WTC11 (cell line): ENCODE measurements around the gene TRAF3IP1. TPM values are rescaled to one million over a fixed set of nuclear protein-coding genes. Genes with fewer than 3 reads are reported as not detected.
A peak's percentile ranks its signal among the peaks of the same experiment; 100 is the strongest.

Experiments
- CREM ChIP-seq: sonication (generic); formaldehyde crosslinking; IDR thresholded peaks from 2 replicates; pipeline ENCODE4 v1.8.1; 2022; ENCODE audit warnings: mild to moderate bottlenecking, missing genetic modification reagents, moderate library complexity
- ELF4 ChIP-seq: sonication (generic); formaldehyde crosslinking; IDR thresholded peaks from 2 replicates; pipeline ENCODE4 v1.8.1; 2022; ENCODE audit warnings: low read depth, mild to moderate bottlenecking, moderate library complexity, missing genetic modification reagents
- EMX1 ChIP-seq: fragments of 250-450 bp; sonication (Bioruptor Pico); IDR thresholded peaks from 2 replicates; pipeline ENCODE4 v1.8.0; 2021; ENCODE audit warnings: mild to moderate bottlenecking
- ETV6 ChIP-seq: sonication (generic); formaldehyde crosslinking; IDR thresholded peaks from 2 replicates; pipeline ENCODE4 v1.8.1; 2022; ENCODE audit warnings: mild to moderate bottlenecking, missing genetic modification reagents
- FOXJ3 ChIP-seq: sonication (generic); formaldehyde crosslinking; IDR thresholded peaks from 2 replicates; pipeline ENCODE4 v1.9.0; 2021; ENCODE audit warnings: missing genetic modification reagents, mild to moderate bottlenecking, borderline replicate concordance
- HMGA2 ChIP-seq: fragments of 250-450 bp; sonication (Bioruptor Pico); IDR thresholded peaks from 2 replicates; pipeline ENCODE4 v1.4.0; 2021; ENCODE audit warnings: mild to moderate bottlenecking, moderate library complexity
- KAT7 ChIP-seq: sonication (generic); formaldehyde crosslinking; IDR thresholded peaks from 2 replicates; pipeline ENCODE4 v1.8.1; 2023; ENCODE audit warnings: missing genetic modification reagents, mild to moderate bottlenecking, borderline replicate concordance
- MYBL2 ChIP-seq: sonication (generic); formaldehyde crosslinking; IDR thresholded peaks from 2 replicates; pipeline ENCODE4 v1.8.1; 2023; ENCODE audit warnings: mild to moderate bottlenecking, moderate library complexity, missing genetic modification reagents
- NR1H2 ChIP-seq: sonication (generic); formaldehyde crosslinking; IDR thresholded peaks from 2 replicates; pipeline ENCODE4 v1.9.0; 2021; ENCODE audit warnings: mild to moderate bottlenecking, moderate library complexity, missing genetic modification reagents
- NR3C1 ChIP-seq: sonication (generic); formaldehyde crosslinking; conservative IDR thresholded peaks from 2 replicates; pipeline ENCODE4 v1.8.1; 2023; ENCODE audit warnings: low read depth, mild to moderate bottlenecking, missing genetic modification reagents
- RELA ChIP-seq: sonication (generic); formaldehyde crosslinking; IDR thresholded peaks from 2 replicates; pipeline ENCODE4 v1.8.1; 2022; ENCODE audit warnings: missing genetic modification reagents, mild to moderate bottlenecking, borderline replicate concordance
- SP1 ChIP-seq: sonication (generic); formaldehyde crosslinking; conservative IDR thresholded peaks from 2 replicates; pipeline ENCODE4 v1.8.1; 2022; ENCODE audit warnings: missing genetic modification reagents
- TEAD4 ChIP-seq: sonication (generic); formaldehyde crosslinking; IDR thresholded peaks from 2 replicates; pipeline ENCODE4 v1.8.0; 2022; ENCODE audit warnings: mild to moderate bottlenecking, missing genetic modification reagents
- ZNF121 ChIP-seq: sonication (generic); formaldehyde crosslinking; IDR thresholded peaks from 2 replicates; pipeline ENCODE4 v1.8.0; 2023; ENCODE audit warnings: missing genetic modification reagents
- ZNF263 ChIP-seq: sonication (generic); formaldehyde crosslinking; IDR thresholded peaks from 2 replicates; pipeline ENCODE4 v1.8.1; 2022; ENCODE audit warnings: low read depth, mild to moderate bottlenecking, moderate library complexity, missing genetic modification reagents
- ZNF317 ChIP-seq: sonication (generic); formaldehyde crosslinking; IDR thresholded peaks from 2 replicates; pipeline ENCODE4 v1.8.1; 2023; ENCODE audit warnings: low read depth, mild to moderate bottlenecking, moderate library complexity, missing genetic modification reagents, borderline replicate concordance
- ZNF396 ChIP-seq: fragments of 250-450 bp; sonication (Bioruptor Pico); IDR thresholded peaks from 2 replicates; pipeline ENCODE4 v1.8.0; 2021; ENCODE audit warnings: mild to moderate bottlenecking, moderate library complexity, borderline replicate concordance
- ZNF416 ChIP-seq: fragments of 250-450 bp; sonication (Bioruptor Pico); IDR thresholded peaks from 2 replicates; pipeline ENCODE4 v1.9.0; 2021; ENCODE audit warnings: mild to moderate bottlenecking, inconsistent platforms
- ZNF423 ChIP-seq: fragments of 250-450 bp; sonication (Bioruptor Pico); IDR thresholded peaks from 2 replicates; pipeline ENCODE4 v2.1.2; 2022; ENCODE audit warnings: mild to moderate bottlenecking, moderate library complexity
- total RNA-seq: library from RNA; stranded (reverse); gene quantifications from 3 replicates; pipeline ENCODE4 v1.2.3, GENCODE V29; 2021
- TF ChIP-seq, protein P1 (sequence below): sonication (generic); formaldehyde crosslinking; IDR thresholded peaks from 2 replicates; pipeline ENCODE4 v1.8.0; 2022; ENCODE audit warnings: missing genetic modification reagents
- TF ChIP-seq, protein P2 (sequence below): sonication (generic); formaldehyde crosslinking; IDR thresholded peaks from 2 replicates; pipeline ENCODE4 v1.8.1; 2022; ENCODE audit warnings: low read depth, missing genetic modification reagents, borderline replicate concordance
- TF ChIP-seq, protein P3 (sequence below): sonication (generic); formaldehyde crosslinking; IDR thresholded peaks from 2 replicates; pipeline ENCODE4 v1.8.1; 2023; ENCODE audit warnings: mild to moderate bottlenecking, missing genetic modification reagents
- TF ChIP-seq, protein P4 (sequence below): fragments of 250-450 bp; sonication (Bioruptor Pico); IDR thresholded peaks from 2 replicates; pipeline ENCODE4 v1.8.0; 2021; ENCODE audit warnings: mild to moderate bottlenecking
- TF ChIP-seq, protein P5 (sequence below): sonication (generic); formaldehyde crosslinking; IDR thresholded peaks from 2 replicates; pipeline ENCODE4 v1.8.1; 2023; ENCODE audit warnings: mild to moderate bottlenecking, missing genetic modification reagents, moderate library complexity
- TF ChIP-seq, protein P6 (sequence below): sonication (generic); formaldehyde crosslinking; IDR thresholded peaks from 2 replicates; pipeline ENCODE4 v1.8.1; 2023; ENCODE audit warnings: mild to moderate bottlenecking, missing genetic modification reagents

The TRAF3IP1 gene
- total RNA-seq, 1 experiment from 2014 or later = 18.7 TPM

DNA sequence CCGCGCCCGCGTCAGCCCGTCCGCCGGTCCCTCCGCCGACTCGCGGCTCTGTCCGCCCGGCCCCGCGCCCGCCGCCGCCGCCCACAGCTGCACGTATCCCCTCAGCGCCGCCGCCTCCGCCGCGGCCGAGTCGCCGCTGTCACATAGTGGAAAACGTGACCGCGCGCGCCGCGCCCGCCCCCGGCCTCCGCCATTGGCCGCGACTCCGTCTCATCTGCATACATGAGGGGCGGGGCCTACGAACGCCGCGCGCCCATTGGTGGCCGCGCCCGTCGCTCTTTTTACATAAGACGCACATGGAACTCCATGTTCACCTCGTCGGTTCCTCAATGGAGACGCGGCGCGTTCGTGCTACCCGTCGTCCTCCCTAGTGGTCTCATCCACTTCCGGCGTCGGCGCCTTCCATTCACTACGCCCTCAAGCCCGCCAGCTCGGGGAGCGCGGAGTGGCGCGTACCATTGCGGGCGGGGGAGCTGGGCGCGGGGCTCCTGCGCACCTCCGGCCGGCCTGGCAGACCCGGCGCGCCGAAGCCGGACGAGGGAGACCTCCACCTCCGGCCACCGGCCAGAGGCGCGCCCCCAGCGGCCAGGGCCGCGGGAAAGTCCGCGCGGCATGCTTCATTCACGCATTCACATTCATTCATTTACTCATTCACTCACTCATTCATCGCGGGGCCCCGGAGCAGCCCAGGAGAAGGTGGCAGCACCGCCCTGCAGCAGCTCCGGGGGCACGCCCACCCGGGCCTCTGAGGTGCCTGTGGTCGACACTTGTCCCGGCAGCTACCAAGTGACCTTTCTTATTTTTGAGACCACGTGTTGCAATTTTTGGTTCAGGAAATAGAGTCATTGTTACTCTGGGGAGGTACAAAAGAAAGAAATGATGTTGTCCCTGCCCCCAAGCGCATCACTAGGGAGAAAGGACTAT is 31.4 kb upstream of the TRAF3IP1 start (continued):
- TF ChIP-seq, protein P1, sequence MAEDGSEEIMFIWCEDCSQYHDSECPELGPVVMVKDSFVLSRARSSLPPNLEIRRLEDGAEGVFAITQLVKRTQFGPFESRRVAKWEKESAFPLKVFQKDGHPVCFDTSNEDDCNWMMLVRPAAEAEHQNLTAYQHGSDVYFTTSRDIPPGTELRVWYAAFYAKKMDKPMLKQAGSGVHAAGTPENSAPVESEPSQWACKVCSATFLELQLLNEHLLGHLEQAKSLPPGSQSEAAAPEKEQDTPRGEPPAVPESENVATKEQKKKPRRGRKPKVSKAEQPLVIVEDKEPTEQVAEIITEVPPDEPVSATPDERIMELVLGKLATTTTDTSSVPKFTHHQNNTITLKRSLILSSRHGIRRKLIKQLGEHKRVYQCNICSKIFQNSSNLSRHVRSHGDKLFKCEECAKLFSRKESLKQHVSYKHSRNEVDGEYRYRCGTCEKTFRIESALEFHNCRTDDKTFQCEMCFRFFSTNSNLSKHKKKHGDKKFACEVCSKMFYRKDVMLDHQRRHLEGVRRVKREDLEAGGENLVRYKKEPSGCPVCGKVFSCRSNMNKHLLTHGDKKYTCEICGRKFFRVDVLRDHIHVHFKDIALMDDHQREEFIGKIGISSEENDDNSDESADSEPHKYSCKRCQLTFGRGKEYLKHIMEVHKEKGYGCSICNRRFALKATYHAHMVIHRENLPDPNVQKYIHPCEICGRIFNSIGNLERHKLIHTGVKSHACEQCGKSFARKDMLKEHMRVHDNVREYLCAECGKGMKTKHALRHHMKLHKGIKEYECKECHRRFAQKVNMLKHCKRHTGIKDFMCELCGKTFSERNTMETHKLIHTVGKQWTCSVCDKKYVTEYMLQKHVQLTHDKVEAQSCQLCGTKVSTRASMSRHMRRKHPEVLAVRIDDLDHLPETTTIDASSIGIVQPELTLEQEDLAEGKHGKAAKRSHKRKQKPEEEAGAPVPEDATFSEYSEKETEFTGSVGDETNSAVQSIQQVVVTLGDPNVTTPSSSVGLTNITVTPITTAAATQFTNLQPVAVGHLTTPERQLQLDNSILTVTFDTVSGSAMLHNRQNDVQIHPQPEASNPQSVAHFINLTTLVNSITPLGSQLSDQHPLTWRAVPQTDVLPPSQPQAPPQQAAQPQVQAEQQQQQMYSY (CRISPR knock-in tag) = no peak
- TF ChIP-seq ZNF423 (no peak), ELF4 (CRISPR knock-in tag) (no peak), SP1 (peak; percentile 93), KAT7 (no peak), TEAD4 (CRISPR knock-in tag) (no peak), ZNF121 (CRISPR knock-in tag) (no peak), EMX1 (no peak), ZNF317 (CRISPR knock-in tag) (peak; percentile 65), MYBL2 (CRISPR knock-in tag) (peak; percentile 46; the same call in 1 of the 2 replicates), FOXJ3 (CRISPR knock-in tag) (no peak), ZNF396 (CRISPR knock-in tag) (no peak), RELA (0 out of 2 replicates have a peak, but pooled peaks have one; percentile 11), ZNF416 (CRISPR knock-in tag) (no peak), NR1H2 (CRISPR knock-in tag) (no peak), ETV6 (peak; percentile 61), NR3C1 (no peak), CREM (CRISPR knock-in tag) (peak; percentile 61; the same call in 1 of the 2 replicates), ZNF263 (CRISPR knock-in tag) (no peak), HMGA2 (CRISPR knock-in tag) (no peak)
- TF ChIP-seq, protein P2, sequence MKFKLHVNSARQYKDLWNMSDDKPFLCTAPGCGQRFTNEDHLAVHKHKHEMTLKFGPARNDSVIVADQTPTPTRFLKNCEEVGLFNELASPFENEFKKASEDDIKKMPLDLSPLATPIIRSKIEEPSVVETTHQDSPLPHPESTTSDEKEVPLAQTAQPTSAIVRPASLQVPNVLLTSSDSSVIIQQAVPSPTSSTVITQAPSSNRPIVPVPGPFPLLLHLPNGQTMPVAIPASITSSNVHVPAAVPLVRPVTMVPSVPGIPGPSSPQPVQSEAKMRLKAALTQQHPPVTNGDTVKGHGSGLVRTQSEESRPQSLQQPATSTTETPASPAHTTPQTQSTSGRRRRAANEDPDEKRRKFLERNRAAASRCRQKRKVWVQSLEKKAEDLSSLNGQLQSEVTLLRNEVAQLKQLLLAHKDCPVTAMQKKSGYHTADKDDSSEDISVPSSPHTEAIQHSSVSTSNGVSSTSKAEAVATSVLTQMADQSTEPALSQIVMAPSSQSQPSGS = no peak
- TF ChIP-seq, protein P3, sequence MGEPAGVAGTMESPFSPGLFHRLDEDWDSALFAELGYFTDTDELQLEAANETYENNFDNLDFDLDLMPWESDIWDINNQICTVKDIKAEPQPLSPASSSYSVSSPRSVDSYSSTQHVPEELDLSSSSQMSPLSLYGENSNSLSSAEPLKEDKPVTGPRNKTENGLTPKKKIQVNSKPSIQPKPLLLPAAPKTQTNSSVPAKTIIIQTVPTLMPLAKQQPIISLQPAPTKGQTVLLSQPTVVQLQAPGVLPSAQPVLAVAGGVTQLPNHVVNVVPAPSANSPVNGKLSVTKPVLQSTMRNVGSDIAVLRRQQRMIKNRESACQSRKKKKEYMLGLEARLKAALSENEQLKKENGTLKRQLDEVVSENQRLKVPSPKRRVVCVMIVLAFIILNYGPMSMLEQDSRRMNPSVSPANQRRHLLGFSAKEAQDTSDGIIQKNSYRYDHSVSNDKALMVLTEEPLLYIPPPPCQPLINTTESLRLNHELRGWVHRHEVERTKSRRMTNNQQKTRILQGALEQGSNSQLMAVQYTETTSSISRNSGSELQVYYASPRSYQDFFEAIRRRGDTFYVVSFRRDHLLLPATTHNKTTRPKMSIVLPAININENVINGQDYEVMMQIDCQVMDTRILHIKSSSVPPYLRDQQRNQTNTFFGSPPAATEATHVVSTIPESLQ (CRISPR knock-in tag) = no peak
- TF ChIP-seq, protein P4, sequence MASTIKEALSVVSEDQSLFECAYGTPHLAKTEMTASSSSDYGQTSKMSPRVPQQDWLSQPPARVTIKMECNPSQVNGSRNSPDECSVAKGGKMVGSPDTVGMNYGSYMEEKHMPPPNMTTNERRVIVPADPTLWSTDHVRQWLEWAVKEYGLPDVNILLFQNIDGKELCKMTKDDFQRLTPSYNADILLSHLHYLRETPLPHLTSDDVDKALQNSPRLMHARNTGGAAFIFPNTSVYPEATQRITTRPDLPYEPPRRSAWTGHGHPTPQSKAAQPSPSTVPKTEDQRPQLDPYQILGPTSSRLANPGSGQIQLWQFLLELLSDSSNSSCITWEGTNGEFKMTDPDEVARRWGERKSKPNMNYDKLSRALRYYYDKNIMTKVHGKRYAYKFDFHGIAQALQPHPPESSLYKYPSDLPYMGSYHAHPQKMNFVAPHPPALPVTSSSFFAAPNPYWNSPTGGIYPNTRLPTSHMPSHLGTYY = no peak
- TF ChIP-seq, protein P5, sequence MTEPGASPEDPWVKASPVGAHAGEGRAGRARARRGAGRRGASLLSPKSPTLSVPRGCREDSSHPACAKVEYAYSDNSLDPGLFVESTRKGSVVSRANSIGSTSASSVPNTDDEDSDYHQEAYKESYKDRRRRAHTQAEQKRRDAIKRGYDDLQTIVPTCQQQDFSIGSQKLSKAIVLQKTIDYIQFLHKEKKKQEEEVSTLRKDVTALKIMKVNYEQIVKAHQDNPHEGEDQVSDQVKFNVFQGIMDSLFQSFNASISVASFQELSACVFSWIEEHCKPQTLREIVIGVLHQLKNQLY (CRISPR knock-in tag) = no peak
- TF ChIP-seq, protein P6, sequence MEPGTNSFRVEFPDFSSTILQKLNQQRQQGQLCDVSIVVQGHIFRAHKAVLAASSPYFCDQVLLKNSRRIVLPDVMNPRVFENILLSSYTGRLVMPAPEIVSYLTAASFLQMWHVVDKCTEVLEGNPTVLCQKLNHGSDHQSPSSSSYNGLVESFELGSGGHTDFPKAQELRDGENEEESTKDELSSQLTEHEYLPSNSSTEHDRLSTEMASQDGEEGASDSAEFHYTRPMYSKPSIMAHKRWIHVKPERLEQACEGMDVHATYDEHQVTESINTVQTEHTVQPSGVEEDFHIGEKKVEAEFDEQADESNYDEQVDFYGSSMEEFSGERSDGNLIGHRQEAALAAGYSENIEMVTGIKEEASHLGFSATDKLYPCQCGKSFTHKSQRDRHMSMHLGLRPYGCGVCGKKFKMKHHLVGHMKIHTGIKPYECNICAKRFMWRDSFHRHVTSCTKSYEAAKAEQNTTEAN (CRISPR knock-in tag) = no peak
